Astrocyte of the spinal cord (primary cell): Measurements from ENCODE around the gene TRERF1.

Source experiments
- DNase-seq: peaks from one replicate; pipeline ENCODE4 v3.0.0; 2011; ENCODE audit warnings: low read depth, low spot score
- H3K4me3 ChIP-seq: 2 replicates; pipeline ENCODE4 v1.5.1; 2011; ENCODE audit warnings: low read depth, mild to moderate bottlenecking, low read length, moderate library complexity
- CTCF ChIP-seq: IDR thresholded peaks from 2 replicates; pipeline ENCODE4 v1.5.1; 2012; ENCODE audit warnings: low read depth, mild to moderate bottlenecking, low read length, inconsistent platforms
- in situ Hi-C: cut with HindIII; loops from 2 replicates; pipeline ENCODE4 v1.10.0; 2017; ENCODE audit warnings: low sequenced_read_pairs

Gene TRERF1

DNA sequence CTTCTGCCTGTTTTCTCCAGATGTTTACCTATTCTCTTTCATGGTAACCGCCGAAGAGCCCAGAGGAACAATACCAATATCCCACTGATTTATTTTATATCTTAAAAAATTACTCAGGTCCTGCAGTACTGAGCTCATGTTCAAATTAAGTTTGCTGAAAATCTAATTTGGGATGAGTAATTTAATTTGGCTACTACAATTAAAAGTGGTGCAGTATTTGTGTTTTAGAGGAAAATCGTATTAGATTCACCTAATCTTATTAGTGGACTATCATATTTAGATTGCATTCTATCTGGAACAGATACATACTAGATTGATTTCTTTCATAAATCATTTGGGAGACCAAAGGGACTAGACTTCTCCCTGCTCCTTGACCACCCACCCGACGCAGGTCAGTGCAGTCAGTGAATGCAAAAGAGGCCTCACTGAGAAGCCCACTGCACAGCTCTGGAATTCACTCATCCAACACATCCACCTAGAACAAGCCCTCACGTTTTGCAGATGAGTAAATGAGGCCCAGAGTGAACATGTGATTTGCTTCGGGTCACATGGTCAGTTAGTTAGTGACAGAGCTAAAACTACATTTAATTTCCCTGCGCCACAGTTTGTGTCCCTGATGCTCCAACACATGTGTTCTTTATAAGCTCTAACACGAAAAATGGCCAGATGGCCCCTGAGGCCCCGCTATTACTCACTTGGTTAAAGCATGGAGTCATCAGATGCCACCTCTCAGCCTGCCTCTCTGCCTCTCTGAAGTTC lies 101.8 kb downstream of the TRERF1 start:
- no peak overlapping the region for H3K4me3 ChIP-seq
- no peak for TF ChIP-seq CTCF
- in situ Hi-C loops: no loop called here
- DNase-seq: no peak

DNA sequence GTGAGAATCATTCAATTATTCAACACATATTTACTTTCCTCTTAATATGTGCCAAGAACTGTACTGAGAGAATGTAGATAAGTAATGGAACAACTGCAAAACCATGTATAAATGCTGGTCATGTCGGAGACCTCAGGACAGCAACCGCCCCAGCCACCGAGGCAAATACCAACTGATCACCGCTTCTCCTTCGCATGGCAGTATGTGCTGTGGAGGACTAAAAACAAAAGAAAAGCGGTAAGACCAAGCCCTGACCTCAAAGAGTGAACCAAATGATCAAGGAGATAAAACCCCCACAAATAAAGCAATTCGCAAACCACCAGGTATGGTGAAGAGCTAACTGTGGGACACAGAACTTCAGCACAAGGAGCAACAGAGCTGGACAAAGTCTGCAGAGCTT lies 104.3 kb downstream of the TRERF1 start:
- TF ChIP-seq CTCF: no peak
- no peak overlapping the region for H3K4me3 ChIP-seq
- no peak for DNase-seq
- in situ Hi-C loops: no loop called here

GRCh38 chr6:42345696-42346416 lies 105.9 kb downstream of the TRERF1 start:
- no peak overlapping the region for H3K4me3 ChIP-seq
- no peak for TF ChIP-seq CTCF
- in situ Hi-C loops: no loop called here
- no peak for DNase-seq

- no peak for TF ChIP-seq CTCF
- no peak overlapping the region for H3K4me3 ChIP-seq
- DNase-seq: no peak
- in situ Hi-C loops: no loop called here
These were observed 107.0 kb downstream of the TRERF1 start for GRCh38 chr6:42344756-42345155.

DNA sequence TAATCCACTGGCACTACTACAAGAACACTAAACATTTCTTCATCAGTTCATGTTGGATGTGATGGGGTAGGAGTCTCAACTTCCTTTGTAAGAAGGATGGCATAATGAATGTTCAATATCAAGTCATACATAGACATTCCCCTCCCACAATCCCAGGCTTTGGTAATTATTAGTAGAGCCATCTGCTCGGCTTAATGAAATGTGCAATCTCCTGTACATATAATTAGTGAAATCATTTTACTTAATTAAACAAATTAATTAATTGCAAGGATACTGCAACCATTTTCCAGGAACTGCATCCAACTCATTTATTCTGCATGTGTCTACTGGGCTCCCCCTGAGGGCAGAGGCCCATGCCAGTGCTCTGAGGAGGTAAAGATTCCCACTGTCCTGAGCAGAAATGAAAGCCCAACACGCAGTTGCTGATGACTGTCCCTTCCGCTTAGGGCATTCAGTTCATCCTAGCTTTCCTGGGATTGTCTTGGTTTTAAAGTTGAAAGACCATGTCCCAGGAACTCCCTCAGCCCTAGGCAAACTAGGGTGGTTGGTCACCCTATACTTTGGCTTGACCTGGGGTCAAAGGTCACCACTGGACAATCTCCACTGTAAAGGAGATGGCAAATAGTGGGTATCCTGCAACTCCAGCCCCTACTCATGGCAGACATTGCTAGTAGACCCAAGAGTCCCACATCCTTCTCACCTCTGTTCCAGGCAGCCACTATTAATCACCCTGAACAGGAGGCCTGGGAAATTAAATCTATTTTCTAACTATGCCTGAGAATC lies 109.8 kb downstream of the TRERF1 start:
- TF ChIP-seq CTCF: no peak
- in situ Hi-C loops: no loop called here
- DNase-seq: no peak
- H3K4me3 ChIP-seq: no peak overlapping the region

DNA sequence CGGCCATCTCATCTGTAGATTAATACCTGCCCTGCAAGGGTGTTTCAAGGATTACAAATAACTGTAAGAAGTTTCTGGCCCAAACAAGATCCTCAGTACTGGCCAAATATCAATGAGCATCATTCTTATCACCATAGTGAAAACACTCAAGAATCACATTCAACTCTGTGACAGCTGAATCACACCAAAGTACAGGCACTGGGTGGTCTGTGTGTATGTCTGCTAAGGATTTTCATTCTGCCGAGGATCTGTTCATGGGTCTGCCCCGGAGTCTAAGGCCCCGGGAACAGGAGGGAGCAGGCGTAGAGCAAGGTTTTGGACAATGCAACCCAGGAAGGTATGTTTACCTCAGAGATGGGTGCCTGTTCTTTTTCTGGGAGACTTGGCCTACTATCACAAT lies 110.5 kb downstream of the TRERF1 start:
- in situ Hi-C loops: no loop called here
- no peak overlapping the region for H3K4me3 ChIP-seq
- DNase-seq: no peak
- TF ChIP-seq CTCF: no peak
